Non-pigmented ciliary epithelial cell (primary cell): ENCODE measurements around the gene NCCRP1.
"Not testable (repeated sequence)": the region's sequence is repeated elsewhere in the genome, so short reads cannot be mapped to it uniquely, and the experiment has no call there.

Source experiments
- DNase-seq: peaks from one replicate; pipeline ENCODE4 v3.0.0-alpha.2; 2010; ENCODE audit warnings: low read depth

Gene NCCRP1

GRCh38 chr19:39208175-39208795 is 11.5 kb downstream of the NCCRP1 start:
- no peak for DNase-seq

DNA sequence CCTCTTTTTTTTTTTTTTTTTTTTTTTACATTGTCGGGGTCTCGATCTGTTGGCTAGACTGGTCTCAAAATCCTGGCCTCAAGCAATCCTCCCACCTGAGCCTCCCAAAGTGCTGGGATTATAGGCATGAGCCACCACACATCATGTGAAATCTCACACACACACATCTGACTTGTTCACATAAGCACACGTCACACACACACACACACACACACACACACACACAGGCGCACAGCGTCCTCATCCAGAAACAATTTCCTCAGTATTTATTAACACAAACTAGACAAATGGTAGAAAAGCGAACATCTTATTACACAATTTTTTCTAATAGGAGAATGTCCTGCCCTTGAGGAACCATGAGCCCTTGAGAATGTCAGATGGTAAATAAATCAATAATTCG is 12.4 kb downstream of the NCCRP1 start:
- no peak for DNase-seq

DNA sequence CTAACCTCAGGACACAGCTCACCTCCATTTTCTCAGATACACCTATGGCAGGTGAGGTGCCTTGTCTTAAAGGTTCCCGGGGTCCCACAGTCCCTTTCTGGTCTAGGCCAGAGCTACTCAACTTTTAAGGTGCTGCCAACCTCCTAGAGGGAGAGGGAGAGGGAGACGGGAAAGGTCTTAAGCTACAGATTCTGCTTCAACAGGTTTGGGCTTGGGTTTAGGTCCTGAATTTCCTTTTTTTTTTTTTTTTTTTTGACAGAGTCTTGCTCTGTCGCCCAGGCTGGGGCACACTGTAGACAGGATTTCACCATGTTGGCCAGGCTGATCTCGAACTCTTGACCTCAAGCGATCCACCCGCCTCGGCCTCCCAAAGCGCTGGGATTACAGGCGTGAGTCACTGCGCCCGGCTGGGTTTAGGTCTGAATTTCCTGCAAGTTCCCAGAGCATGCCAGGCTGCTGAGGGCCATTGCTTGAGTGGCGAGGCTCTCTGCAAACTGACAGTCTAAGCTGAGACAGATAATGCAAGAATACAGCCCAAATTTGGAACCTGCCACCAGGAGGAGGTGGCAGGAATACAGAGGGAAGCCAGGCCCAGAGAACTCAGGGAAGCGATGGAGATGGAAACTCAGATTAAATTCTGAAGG is 15.1 kb downstream of the NCCRP1 start:
- DNase-seq, result no peak

DNA sequence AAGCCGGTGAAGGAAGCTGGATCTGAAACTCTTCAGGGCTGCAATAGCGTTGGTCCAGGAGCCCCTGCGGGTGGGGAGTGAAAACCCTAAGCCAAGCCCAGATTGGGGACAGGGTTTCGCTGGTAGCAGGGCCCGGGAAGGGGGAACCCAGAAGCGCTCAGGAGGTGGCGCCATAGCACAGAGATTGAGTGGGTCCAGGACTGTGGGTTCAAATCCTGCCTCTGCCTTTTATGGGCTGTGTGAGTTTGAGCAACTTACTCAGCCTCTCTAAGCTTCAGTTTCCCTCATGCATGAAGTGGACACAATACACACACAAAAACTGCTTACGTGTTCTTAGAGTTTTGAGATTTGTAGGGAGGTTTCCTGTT is 15.6 kb downstream of the NCCRP1 start:
- DNase-seq, result no peak

- DNase-seq, result not testable (repeated sequence)
These were observed 18.6 kb downstream of the NCCRP1 start for GRCh38 chr19:39215323-39215722.

DNA sequence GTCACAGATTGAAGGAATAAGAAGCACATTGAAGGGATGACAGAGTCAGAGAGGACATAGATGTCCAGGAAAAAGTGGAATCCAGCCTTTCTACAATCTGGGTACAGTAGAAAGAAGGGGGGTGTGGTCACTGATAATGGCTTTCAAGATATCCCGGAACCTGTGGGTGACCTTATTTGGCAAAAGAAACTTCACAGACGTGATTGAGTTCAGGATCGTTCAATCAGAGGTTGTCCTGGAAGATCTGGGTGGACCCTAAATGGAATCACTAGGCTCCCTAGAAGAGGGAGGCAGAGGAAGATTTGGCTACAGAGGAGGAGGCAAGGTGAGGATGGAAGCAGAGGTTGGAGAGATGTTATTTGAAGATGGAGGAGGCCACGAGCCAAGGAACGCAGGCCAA is 20.3 kb downstream of the NCCRP1 start:
- no peak for DNase-seq

DNA sequence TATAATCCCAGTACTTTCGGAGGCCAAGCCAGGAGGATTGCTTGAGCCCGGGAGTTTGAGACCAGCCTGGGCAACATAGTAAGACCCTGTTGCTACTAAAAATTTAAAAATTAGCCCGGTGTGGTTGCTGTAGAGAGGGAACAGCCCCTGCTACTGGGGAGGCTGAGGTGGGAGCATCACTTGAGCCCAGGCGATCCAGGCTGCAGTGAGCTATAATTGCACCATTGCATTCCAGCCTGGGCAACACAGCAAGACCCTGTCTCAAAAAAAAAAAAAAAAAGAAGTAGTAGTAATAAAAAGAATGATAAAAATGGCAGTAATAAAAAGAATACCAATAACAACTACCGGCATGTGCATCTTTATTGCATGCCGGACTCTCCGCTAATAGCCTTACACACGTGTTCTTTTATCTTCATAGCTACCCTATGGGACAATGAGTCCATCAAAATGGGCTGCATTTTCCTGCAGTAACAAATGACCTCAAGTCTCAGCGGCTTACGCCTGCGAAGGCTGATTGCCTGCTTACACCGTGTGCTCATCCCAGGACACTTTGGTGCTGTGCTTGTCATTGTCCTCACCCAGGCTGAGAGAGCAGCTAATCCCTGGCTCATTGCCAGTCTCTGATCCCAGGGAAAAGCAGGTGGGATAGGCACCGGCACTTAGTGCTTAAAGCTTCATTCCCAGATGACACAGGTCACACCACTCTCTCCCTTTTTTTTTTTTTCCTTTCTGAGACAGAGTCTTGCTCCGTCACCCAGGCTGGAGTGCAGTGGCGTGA is 21.7 kb downstream of the NCCRP1 start:
- DNase-seq, result no peak

- not testable (repeated sequence) for DNase-seq
These were observed 22.3 kb downstream of the NCCRP1 start for GRCh38 chr19:39219108-39219507.

DNA sequence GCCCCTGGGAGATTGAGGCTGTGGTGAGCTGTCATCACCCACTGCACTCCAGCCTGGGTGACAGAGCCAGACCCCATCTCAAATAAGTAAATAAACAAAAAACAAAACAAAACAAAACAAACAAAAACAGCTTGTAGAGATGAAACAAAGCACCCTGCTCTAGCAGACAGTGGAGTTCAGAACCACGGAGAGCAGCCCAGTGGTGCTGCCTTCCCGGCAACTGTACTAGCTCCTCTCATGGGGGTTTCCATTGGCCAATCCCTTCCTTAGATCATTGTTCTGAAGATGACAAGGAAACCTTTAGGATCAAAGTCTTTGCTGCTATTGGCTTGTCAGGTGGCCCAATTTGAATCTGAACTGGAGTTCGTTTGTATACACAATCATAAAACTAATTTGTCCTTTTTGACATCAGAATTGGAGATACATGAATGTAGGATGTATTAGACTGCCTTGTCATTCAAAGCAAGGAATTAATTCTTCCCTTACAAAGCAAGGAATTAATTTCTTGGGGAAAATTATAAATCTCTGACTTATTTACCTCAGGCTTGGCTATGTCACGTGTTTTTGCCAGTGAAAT is 27.0 kb downstream of the NCCRP1 start:
- no peak for DNase-seq

GRCh38 chr19:39224910-39225309 is 28.1 kb downstream of the NCCRP1 start:
- no peak for DNase-seq

GRCh38 chr19:39230096-39230764 is 33.5 kb downstream of the NCCRP1 start:
- no peak for DNase-seq

DNA sequence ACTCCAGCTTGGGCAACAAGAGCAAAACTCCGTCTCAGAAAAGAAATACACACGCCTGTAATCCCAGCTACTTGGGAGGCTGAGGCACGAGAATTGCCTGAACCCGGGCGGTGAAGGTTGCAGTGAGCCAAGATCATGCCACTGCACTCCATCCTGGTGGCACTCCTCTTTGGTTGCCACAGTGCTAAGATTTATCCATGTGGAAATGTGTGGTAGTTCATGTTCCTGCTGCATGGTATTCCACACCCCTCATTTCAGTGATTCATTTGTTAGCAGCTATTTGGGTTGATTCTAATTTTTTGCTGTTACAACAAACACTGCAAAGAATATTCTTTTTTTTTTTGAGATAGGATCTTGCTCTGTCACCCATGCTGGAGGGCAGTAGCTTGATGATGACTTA is 35.9 kb downstream of the NCCRP1 start:
- DNase-seq, result no peak

GRCh38 chr19:39236527-39236926 is 39.8 kb downstream of the NCCRP1 start:
- no peak for DNase-seq

- no peak for DNase-seq
These were observed 40.7 kb downstream of the NCCRP1 start for GRCh38 chr19:39237200-39238184.

- DNase-seq, result no peak
These were observed 41.4 kb downstream of the NCCRP1 start for GRCh38 chr19:39238209-39238608.

DNA sequence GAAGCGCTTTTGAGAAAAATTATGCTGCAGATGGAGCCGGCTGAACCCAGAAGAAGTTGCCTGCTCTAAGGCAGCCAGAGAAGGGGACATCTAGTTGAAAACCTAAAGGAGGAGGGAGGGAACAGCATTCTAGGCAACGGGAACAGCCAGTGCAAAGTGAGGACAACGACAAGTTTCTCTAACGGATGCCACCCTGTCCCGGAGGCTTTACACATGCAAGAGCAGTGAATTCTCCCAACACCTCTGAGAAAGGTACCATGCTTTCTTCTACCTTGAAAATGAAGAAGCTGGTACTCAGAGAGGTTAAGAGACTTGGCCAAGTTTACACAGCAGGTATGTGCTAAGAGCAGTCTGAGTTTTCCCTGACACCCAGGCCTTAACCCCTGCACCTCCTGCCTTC is 42.2 kb downstream of the NCCRP1 start:
- DNase-seq, result no peak

- no peak for DNase-seq
These were observed 43.7 kb downstream of the NCCRP1 start for GRCh38 chr19:39240421-39240820.

GRCh38 chr19:39243741-39244140 is 47.0 kb downstream of the NCCRP1 start:
- DNase-seq, result not testable (repeated sequence)

DNA sequence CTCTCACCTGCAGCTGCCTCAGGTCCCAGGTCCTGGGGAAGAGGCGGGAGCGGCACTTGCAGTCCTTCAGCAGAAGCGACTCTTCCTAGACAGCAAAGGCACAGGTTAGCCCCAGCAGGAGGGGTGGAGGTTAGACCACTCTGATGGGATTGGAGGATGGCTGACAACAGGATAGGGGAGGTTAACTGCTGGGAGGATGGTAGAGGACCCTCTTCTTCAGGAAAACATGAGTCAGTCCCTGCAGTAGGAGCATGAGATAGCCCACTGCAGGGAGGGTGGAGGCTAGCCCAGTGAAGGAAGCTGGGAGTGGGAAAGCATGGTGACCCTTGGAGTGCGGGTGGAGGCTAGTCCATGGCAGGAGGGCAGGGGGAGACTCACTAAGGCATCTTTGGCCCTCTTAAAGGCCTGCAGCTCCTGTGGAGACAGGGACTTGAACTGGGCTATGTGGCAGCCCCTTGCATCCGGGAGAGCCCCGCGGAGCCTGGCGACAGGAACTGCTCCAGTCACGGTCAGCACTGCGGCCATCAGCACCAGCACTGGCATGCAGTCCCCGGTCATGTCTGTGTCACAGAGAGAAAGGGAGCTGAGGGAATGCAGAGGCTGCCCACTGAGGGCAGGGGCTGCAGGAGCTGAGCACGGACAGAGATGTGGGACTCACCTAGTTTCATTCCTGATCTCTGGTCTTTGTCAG is 47.8 kb downstream of the NCCRP1 start, which contains the start of gene IFNL3:
TSS of gene IFNL3 (minus strand) at position 597 of the 691 bp plus-strand sequence. CDS start at position 558, 39 bp downstream.
- not testable (repeated sequence) for DNase-seq

DNA sequence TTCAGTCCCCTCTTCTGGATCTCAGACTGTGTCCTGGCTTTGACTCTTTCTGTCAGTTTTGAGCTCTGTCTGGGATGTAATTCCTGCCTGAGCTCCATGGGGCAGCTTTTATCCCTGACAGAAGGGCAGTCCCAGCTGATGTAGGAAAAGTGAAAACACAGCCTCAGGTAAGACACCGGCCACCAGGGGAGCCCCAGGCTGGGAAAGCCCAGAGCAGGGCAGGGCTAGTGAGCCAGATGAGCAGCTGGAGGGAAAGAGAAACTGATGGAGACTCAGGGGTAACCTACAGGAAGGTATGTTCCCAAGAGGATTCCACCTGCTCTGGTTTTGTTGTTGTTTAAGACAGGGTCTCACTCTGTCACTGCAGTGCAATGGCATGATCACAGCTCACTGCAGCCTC is 48.4 kb downstream of the NCCRP1 start:
- DNase-seq, result not testable (repeated sequence)
